ENCODE results near the gene CACNA1C. TPM values are rescaled to one million over a fixed set of nuclear protein-coding genes. Genes with fewer than 3 reads are reported as not detected.

Gene CACNA1C
- total RNA-seq, 1 experiment from 2014 or later: 0.35 TPM

DNA sequence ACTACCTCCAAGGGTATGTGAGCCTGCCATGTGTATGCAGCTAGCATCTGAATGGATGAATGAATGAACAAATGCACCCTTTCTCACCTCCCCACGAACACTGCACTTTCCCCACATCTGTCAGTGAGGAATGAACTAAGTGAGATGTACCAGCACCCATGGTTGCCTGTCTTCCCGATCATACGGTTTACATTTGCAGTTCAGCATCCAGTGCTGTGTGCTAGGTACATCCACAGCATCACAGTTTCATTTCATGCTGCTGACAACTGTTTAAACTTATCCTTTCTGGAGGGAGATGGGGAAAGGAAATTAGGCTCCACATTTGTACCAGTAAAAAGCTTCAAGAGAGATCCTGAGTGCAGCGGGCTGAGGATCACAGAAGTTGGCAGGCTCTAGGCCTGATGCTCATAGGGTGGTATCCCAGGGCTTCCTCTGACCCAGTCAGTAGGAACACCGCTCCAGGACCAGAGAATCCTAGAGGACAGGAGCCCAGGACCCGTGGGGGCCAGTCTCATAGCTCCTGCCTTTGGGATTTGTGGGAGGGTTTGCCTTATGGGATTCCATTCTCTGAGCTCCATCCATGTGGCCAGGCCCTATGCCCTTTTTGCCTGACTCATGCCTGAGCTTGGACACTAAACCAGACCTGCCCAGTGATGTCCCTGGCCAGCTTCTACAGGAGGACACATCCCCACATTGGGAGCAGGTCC, 294.5 kb downstream of the CACNA1C start:
- no peaks in the 10 kb centered on the region for H3K36me3 ChIP-seq (replicated peaks; ENCODE audit: control insufficient read depth, insufficient read depth, low read length)
- no peak for DNase-seq
- no peaks in the 10 kb centered on the region for H3K27me3 ChIP-seq (ENCODE audit: control insufficient read depth, insufficient read depth, low read length)
- H3K4me3 ChIP-seq (ENCODE audit: insufficient read depth, low read depth, low read length): no peak overlapping the region

DNA sequence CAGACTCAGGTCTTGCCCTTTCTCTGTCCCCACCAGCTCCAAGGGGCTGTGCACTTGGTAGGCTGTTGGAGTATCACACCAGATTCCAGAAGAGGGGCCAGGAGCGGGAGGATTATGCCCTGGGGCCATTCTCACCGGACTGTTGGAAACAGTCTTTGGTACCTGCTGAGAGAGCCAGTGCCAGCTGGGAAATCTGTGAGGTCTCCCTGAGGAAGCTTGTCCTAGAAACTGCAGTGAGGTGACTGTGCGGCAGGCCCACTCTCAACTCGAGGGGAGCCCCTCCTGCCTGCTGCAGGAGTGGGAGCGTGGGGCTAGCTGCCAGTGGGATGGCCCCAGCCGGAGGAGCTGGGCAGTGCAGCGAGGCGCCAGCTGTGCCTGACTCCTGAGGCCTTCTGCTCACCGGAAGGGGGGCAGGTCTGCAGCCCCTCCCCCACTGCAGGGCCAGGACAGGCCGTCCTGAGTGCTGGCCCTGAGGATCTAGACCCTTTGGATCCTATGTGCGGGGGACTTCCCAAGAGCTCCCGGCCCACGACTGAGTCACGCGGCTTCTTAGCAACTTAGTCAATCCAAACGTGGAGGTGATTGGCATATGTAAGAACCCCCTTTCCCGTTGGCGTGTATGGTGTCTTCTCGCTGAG, 295.2 kb downstream of the CACNA1C start:
- H3K4me3 ChIP-seq (ENCODE audit: insufficient read depth, low read depth, low read length): no peak overlapping the region
- no peaks in the 10 kb centered on the region for H3K36me3 ChIP-seq (replicated peaks; ENCODE audit: control insufficient read depth, insufficient read depth, low read length)
- no peaks in the 10 kb centered on the region for H3K27me3 ChIP-seq (ENCODE audit: control insufficient read depth, insufficient read depth, low read length)
- DNase-seq: no peak

DNA sequence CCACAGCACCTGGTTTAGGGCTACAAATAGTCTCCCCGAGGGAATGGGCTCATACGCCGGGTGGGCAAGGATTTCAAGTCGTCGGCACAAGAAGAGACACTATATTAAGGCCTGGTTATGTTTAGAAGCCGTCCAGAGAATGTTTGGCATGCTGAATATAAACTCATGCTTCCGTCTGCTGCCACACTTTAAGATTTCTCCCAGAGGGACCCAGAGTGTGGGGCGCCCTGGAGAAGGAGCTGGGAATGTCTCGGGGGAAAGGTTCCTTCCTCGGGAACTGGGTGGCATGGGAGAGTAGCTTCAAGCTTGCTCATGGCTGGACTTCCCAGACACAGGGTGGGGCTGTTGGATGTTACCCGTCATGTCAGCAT, 295.7 kb downstream of the CACNA1C start:
- H3K4me3 ChIP-seq (ENCODE audit: insufficient read depth, low read depth, low read length): no peak overlapping the region
- H3K36me3 ChIP-seq (replicated peaks; ENCODE audit: control insufficient read depth, insufficient read depth, low read length): no peaks in the 10 kb centered on the region
- no peaks in the 10 kb centered on the region for H3K27me3 ChIP-seq (ENCODE audit: control insufficient read depth, insufficient read depth, low read length)
- DNase-seq: no peak

DNA sequence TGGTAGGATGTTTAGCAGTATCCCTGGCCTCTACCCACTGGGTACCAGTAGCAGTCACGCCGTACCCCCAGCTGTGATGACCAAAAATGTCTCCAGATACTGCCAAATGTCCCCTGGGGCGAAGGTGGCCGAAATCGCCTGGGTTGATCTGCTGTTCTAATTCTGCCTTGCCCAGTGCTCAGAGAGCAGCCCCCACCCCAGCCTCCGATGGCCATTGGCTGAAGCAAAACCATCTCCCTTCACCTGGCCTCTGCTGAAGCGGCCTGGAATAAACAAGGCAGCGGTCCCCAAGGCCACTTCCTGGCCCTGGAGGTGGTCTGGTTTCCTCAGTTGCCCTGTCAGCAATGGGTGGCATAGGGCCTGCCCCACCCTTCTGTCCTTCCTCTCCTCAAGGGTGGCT, 298.4 kb downstream of the CACNA1C start:
- H3K4me3 ChIP-seq (ENCODE audit: insufficient read depth, low read depth, low read length): no peak overlapping the region

DNA sequence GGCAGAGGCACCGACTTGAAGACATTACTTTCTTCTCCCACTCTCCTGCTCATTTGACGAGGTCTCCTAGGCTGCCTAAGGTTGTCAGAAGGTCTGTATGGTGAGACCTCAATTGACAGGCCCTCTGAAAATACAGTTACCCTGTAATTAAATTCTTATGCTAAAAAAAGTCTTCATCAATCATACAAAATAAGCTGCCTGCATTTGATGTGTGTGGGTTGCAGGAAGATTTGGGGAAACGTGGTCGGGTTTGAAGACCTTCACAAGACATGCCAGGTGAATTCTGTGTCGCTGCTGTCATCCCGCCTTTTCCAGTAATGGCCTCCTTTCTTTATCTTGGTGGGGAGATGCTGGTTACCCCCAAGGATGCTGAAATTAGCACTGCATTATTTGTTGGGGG, 299.4 kb downstream of the CACNA1C start:
- H3K36me3 ChIP-seq (replicated peaks; ENCODE audit: control insufficient read depth, insufficient read depth, low read length): no peaks in the 10 kb centered on the region
- H3K4me3 ChIP-seq (ENCODE audit: insufficient read depth, low read depth, low read length): no peak overlapping the region
- H3K27me3 ChIP-seq (ENCODE audit: control insufficient read depth, insufficient read depth, low read length): no peaks in the 10 kb centered on the region
- no peak for DNase-seq

More for the DNA sequence above, 298.4 kb downstream of the CACNA1C start:
- DNase-seq: no peak
- Histone ChIP-seq H3K36me3 (replicated peaks; ENCODE audit: control insufficient read depth, insufficient read depth, low read length) (no peaks in the 10 kb centered on the region), H3K27me3 (ENCODE audit: control insufficient read depth, insufficient read depth, low read length) (no peaks in the 10 kb centered on the region)

DNA sequence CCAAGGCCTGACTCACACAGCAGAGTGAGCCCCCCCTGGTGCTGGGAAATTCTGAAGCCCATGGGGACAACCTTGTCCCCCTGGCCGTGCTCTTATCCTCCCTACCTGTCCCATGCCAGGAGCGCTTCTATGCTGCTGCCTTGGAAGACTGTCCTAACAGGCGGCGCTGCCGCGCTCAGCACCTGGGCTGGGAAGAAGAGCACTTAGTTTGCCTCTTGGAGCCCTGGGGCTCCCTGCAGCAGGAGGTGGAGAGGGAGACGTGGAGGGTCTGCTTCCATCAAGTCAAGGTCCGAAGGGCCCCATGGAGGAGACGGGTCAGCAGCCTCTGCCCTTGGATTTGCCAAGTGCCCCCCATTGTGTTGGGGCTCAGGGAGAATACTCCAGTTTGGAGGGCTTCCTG, 300.5 kb downstream of the CACNA1C start:
- no peaks in the 10 kb centered on the region for H3K27me3 ChIP-seq (ENCODE audit: control insufficient read depth, insufficient read depth, low read length)
- H3K36me3 ChIP-seq (replicated peaks; ENCODE audit: control insufficient read depth, insufficient read depth, low read length): no peaks in the 10 kb centered on the region
- DNase-seq: no peak
- H3K4me3 ChIP-seq (ENCODE audit: insufficient read depth, low read depth, low read length): no peak overlapping the region

DNA sequence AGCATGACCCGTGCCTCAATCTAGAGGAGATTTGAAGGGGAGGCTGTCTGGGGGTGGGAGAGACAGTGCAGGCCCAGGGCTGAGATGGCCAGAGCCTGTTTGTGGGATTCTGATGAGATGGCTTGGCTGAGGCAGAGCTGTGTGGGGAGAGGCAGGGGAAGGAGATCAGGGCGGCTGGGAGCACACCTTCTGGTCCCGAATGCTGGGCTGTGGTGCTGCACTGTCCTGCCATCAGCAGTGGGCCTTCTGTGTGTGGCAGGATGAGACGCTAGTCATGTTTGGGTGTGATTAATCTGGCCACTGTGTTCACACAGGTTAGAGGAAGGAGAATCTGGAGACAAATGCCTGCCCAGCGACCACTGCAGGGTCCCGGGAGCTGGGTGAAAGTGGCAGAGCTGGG, 300.9 kb downstream of the CACNA1C start:
- Histone ChIP-seq H3K27me3 (ENCODE audit: control insufficient read depth, insufficient read depth, low read length) (no peaks in the 10 kb centered on the region), H3K36me3 (replicated peaks; ENCODE audit: control insufficient read depth, insufficient read depth, low read length) (no peaks in the 10 kb centered on the region), H3K4me3 (ENCODE audit: insufficient read depth, low read depth, low read length) (no peak overlapping the region)
- peak; percentile 30 for DNase-seq

DNA sequence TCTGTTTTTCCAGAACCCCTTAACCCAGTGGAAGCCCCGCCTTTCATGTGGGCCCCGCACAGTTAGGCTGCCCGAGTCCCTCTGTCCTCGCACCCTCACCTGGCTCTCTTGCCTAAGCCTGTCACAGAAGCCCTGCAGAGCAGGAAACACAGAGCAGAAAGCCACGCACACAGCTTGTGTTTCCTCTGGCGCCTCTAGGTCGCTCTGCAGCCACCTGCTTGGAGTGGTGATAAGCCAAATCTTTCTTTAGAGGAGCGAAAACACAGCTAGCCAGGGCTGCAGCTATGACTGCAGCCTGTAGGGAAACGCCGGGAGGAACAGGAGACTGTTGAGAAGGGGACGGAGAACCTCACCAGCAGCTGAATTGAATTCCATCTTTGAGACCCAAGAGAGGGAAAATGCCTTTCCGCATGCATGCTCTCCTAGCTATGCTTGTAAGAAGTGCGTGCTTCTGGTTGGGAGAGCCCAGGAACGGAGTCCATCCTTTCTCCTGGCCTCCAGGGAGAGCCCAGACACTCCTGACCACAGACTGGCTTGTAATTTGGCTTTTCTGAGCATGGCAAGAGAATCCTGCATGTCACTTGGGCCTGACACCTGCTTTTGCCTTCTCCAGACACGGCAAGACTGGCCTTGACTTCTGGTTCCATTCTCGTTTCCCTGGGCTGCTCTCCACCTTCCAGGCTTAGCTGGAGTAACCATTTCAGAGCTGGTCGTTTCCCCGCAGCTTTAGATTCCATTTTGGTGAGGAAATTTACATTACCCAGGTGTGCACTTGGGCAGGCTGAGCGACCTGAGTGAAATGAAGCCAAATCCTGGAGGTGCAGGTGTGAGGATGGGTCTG, 301.6 kb downstream of the CACNA1C start:
- Histone ChIP-seq H3K27me3 (ENCODE audit: control insufficient read depth, insufficient read depth, low read length) (no peaks in the 10 kb centered on the region), H3K4me3 (ENCODE audit: insufficient read depth, low read depth, low read length) (no peak overlapping the region), H3K36me3 (replicated peaks; ENCODE audit: control insufficient read depth, insufficient read depth, low read length) (no peaks in the 10 kb centered on the region)
- DNase-seq: peak; percentile 40

DNA sequence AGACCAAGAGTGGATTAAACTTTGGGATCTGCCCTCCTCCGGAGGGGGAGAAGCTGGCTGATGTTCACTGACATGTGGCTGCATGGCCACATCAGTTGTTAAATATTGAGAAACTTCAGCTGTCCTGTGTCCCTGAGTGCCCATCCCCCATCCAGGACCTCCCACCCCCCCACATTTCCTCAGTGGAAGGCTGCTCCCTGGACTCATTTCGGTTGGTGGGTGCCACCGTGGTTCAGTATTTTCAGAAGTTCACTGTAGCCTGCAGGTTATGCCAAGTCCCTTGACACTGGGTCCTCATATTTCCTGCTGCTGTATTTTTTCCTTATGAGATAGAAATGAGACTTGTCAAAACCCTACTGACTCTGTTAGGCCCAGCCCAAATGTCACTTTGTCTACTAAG, 302.4 kb downstream of the CACNA1C start:
- H3K27me3 ChIP-seq (ENCODE audit: control insufficient read depth, insufficient read depth, low read length): no peaks in the 10 kb centered on the region
- H3K36me3 ChIP-seq (replicated peaks; ENCODE audit: control insufficient read depth, insufficient read depth, low read length): no peaks in the 10 kb centered on the region
- DNase-seq: peak; percentile 17
- H3K4me3 ChIP-seq (ENCODE audit: insufficient read depth, low read depth, low read length): no peak overlapping the region

DNA sequence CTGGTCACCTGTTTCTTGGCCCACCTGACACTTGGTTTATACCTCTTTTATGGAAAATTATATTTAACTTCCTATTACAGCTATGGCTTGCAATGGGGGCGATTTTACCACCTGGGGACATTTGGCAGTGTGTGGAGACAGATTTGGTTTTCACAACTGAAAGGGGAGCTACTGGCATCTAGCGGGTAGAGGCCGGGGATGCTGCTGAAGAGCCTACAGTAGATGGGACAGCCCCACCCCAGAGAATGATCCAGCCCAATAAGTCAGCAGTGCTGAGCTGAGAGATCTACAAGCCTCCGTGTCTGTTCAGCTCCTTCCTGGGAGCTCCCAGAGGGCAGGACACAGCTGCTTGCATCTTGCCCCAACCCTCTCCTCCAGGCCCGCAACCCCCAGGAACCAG, 302.8 kb downstream of the CACNA1C start:
- H3K27me3 ChIP-seq (ENCODE audit: control insufficient read depth, insufficient read depth, low read length): no peaks in the 10 kb centered on the region
- peak; percentile 13 for DNase-seq
- H3K4me3 ChIP-seq (ENCODE audit: insufficient read depth, low read depth, low read length): no peak overlapping the region
- H3K36me3 ChIP-seq (replicated peaks; ENCODE audit: control insufficient read depth, insufficient read depth, low read length): no peaks in the 10 kb centered on the region

DNA sequence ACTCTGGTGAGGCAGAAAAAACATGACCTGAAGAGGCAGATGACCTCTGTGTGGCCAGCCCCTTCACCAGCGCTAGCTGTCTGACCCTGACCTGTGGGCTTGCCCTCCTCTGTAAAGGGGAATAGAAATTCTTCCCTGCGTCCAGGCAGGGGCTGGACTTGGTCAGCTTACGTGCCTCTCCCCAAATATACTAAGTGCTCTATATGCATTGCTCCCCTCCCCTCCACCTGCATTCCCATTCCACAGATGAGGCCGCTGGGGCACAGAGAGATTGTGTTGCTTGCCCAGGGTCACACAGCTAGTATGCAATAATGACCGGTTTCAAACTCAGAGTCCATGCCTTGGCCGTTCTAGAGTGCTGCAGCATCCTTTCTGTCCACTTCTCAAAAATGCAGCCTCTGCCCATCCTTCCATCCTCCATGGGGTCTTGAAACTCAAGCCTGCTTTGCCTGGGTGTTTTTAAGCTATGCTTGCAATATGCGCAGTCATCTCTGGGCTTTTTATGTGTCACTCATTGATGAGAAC, 303.9 kb downstream of the CACNA1C start:
- Histone ChIP-seq H3K27me3 (ENCODE audit: control insufficient read depth, insufficient read depth, low read length) (no peaks in the 10 kb centered on the region), H3K36me3 (replicated peaks; ENCODE audit: control insufficient read depth, insufficient read depth, low read length) (no peaks in the 10 kb centered on the region), H3K4me3 (ENCODE audit: insufficient read depth, low read depth, low read length) (no peak overlapping the region)
- no peak for DNase-seq

DNA sequence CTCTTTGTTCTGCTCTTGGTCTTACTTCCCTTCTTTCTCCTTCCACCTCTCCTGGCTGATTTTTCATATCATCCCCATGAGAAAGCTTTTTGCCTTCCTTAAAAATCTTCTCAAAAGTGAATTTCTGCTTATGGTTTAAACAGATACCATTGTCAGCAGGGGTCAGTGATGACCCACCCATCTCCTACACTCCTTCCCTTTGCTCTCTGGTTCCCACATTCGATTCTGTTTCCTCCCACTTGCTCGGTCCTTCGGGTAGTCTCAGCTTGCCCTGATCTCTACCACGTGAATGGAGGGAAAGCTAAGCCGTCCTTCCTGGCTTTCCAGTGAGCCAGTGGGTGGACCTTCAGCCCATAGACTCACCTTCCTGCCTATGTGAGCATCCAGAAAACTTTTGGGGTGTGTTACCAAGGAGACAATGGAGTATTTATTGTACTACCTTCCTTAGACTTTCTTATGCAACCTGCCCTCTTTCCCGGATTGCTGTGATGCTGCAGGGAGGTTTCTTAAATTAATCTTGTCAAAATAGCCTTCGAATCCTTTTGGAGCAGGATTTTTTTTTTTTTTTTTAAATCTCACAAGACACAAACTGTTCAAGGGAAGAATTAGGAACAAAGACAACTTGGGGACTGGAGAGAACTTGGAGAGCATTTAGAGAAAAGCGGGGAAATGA, 306.3 kb downstream of the CACNA1C start:
- Histone ChIP-seq H3K4me3 (ENCODE audit: insufficient read depth, low read depth, low read length) (no peak overlapping the region), H3K27me3 (ENCODE audit: control insufficient read depth, insufficient read depth, low read length) (no peaks in the 10 kb centered on the region), H3K36me3 (replicated peaks; ENCODE audit: control insufficient read depth, insufficient read depth, low read length) (no peaks in the 10 kb centered on the region)
- no peak for DNase-seq

DNA sequence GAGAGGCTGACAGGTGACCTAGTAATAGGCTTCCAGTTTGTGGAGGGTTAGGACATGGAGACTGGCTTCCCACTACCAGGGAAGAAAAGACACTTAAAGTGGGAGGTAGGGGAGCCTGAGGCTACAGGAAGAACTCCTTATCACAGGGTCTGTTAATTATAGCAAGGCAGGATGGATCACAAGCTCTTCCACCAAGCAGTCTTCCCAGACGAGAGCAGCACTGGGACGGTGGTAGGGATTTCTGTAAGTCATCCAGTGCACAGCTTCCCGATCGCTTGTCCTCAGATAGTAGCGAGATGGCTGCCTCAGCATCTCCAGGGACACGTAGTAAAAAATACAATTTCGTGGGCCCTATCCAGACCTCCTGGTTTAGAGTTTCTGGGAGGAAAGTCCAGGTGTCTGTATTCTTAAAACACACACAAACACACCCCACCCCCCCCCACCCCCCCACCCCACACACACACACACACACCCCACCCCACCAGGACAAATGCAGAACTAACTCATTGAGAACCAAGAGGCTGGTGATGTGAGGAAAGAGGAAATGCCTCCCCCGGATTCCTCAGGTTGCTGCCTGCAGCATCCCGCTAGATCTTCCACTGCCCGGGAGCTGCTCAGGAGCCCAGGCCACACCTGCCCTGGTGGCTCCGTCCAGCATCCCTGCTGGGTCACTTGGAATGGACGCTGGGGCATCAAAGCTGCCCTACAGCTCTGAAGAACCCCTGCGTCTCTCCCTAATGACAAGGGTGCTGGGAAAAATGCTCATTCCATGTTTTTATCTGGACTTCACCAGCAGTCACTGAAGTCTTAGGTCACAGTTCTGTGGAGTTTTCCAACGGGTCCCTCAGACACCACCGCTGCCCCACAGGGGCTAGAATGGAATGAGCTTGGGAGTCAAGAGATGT, 307.2 kb downstream of the CACNA1C start:
- no peaks in the 10 kb centered on the region for H3K27me3 ChIP-seq (ENCODE audit: control insufficient read depth, insufficient read depth, low read length)
- H3K4me3 ChIP-seq (ENCODE audit: insufficient read depth, low read depth, low read length): no peak overlapping the region
- no peaks in the 10 kb centered on the region for H3K36me3 ChIP-seq (replicated peaks; ENCODE audit: control insufficient read depth, insufficient read depth, low read length)
- DNase-seq: no peak

Data from H7 (cell line).